Breast epithelium (tissue), 3 donors: ENCODE data around the gene DMD.

Experiments used
- CTCF ChIP-seq, 3 donors: fragments of 450-650 bp; IDR thresholded peaks; one replicate each; pipeline ENCODE4 v1.5.1; 2016 to 2017; ENCODE audit warnings: antibody characterized with exemption in 3 of 3, mild to moderate bottlenecking in 3 of 3, moderate library complexity in 3 of 3
- POLR2A ChIP-seq: fragments of 450-650 bp; IDR thresholded peaks from one replicate; pipeline ENCODE4 v1.6.1; 2016; ENCODE audit warnings: antibody characterized with exemption, mild to moderate bottlenecking, moderate library complexity
- POLR2AphosphoS5 ChIP-seq, 3 donors: sonication (generic); formaldehyde crosslinking; IDR thresholded peaks; one replicate each; pipeline ENCODE4 v1.6.1; 2017; ENCODE audit warnings: antibody characterized with exemption in 3 of 3

- TF ChIP-seq POLR2AphosphoS5 (IDR thresholded peaks at IDR 0.05) = no peak
- TF ChIP-seq CTCF (IDR thresholded peaks at IDR 0.05) = no peak
- TF ChIP-seq POLR2A = no peak
Observed at GRCh38 chrX:31604629-31605221, 1606.6 kb downstream of the DMD start.
